ENCODE data around the gene TBC1D23. TPM values are rescaled to one million over a fixed set of nuclear protein-coding genes. Genes with fewer than 3 reads are reported as not detected.

The TBC1D23 gene
- total and polyA plus RNA-seq, 9 of the 15 experiments (the other 6 are each of a cell fraction or from before 2014, with no cell fraction given), result 23.4 to 85.8 (median 43.7) TPM

DNA sequence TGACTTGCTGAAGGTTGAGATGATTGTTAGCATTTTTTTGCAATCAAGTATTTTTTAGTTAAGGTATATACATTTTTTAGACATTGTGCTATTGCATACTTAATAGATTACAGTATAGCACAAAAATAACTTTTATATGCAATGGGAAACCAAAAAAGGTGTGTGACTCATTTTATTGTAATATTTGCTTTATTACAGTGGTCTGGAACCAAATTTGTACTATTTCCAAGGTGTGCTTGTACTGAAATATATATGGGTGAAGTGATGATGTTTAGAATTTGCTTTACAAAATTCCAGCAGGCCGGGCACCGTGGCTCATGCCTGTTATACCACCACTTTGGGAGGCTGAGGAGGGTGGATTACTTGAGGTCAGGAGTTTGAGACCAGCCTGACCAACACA is 29.1 kb upstream of the TBC1D23 start:
- Histone ChIP-seq H3K36me3 (ENCODE audit: control insufficient read depth, insufficient read depth, low read length) (no peaks in the 10 kb centered on the region), H3K27me3 (ENCODE audit: control insufficient read depth in 2 of 2, insufficient read depth in 2 of 2, low read length in 2 of 2) (no peaks in the 10 kb centered on the region), H3K79me2 (ENCODE audit: control insufficient read depth, insufficient read depth, low read length) (no peaks in the 10 kb centered on the region), H3K9me1 (ENCODE audit: control insufficient read depth, insufficient read depth, low read length) (no peaks in the 10 kb centered on the region), H3K9ac (ENCODE audit: insufficient read depth in 1 of 2, low read depth in 2 of 2, low read length in 2 of 2) (no peak overlapping the region), H3K4me1 (replicated peaks in 1 of 2; ENCODE audit: control insufficient read depth in 2 of 2, insufficient read depth in 2 of 2, low read length in 2 of 2) (peaks cover 0 to 7% of the 10 kb centered on the region in 2 experiments; a peak in 2 of 5 replicates), H4K20me1 (replicated peaks; ENCODE audit: control insufficient read depth, insufficient read depth, low read length) (no peaks in the 10 kb centered on the region), H2AFZ (ENCODE audit: low read depth, low read length) (no peak overlapping the region), H3K27ac (ENCODE audit: extremely low read depth, low read depth, low read length) (no peak overlapping the region), H3K9me3 (replicated peaks; ENCODE audit: control insufficient read depth, insufficient read depth, low read depth, low read length) (no peaks in the 10 kb centered on the region), H3K4me3 (no peak overlapping the region), H3K4me2 (ENCODE audit: insufficient read depth, low read length) (no peak overlapping the region)
- ATAC-seq, result no peak
- in situ Hi-C loops (cut with MboI), result no loop called here
- intact Hi-C loops (cut with micrococcal nuclease), result no loop called here
- CTCF ChIA-PET (ENCODE audit: low intra/inter-chr PET ratio), result no interaction called here
- no TSS peak for BruUV-seq (replicated peaks)
- POLR2A ChIA-PET, result no interaction called here
- WGBS (ENCODE audit: insufficient coverage, low coverage, missing lambda C conversion rate), result 60% methylated on average over 1 of the region's 2 CpGs
- no peak for TF ChIP-seq HCFC1 (IDR thresholded peaks at IDR 0.05; ENCODE audit: low read depth, low read length)
- TF ChIP-seq, protein P1, sequence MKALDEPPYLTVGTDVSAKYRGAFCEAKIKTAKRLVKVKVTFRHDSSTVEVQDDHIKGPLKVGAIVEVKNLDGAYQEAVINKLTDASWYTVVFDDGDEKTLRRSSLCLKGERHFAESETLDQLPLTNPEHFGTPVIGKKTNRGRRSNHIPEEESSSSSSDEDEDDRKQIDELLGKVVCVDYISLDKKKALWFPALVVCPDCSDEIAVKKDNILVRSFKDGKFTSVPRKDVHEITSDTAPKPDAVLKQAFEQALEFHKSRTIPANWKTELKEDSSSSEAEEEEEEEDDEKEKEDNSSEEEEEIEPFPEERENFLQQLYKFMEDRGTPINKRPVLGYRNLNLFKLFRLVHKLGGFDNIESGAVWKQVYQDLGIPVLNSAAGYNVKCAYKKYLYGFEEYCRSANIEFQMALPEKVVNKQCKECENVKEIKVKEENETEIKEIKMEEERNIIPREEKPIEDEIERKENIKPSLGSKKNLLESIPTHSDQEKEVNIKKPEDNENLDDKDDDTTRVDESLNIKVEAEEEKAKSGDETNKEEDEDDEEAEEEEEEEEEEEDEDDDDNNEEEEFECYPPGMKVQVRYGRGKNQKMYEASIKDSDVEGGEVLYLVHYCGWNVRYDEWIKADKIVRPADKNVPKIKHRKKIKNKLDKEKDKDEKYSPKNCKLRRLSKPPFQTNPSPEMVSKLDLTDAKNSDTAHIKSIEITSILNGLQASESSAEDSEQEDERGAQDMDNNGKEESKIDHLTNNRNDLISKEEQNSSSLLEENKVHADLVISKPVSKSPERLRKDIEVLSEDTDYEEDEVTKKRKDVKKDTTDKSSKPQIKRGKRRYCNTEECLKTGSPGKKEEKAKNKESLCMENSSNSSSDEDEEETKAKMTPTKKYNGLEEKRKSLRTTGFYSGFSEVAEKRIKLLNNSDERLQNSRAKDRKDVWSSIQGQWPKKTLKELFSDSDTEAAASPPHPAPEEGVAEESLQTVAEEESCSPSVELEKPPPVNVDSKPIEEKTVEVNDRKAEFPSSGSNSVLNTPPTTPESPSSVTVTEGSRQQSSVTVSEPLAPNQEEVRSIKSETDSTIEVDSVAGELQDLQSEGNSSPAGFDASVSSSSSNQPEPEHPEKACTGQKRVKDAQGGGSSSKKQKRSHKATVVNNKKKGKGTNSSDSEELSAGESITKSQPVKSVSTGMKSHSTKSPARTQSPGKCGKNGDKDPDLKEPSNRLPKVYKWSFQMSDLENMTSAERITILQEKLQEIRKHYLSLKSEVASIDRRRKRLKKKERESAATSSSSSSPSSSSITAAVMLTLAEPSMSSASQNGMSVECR (CRISPR knock-in tag; IDR thresholded peaks at IDR 0.05), result no peak
- FAIRE-seq, result no peak
- DNase-seq (ENCODE audit: extremely low read depth in 1 of 4, low spot score in 3 of 4), result no peak

Measured in K562 (cell line).